GM12892 (cell line): Measurements from ENCODE around the gene TXNDC16.

Experiments
- POLR2A ChIP-seq: IDR thresholded peaks from 2 replicates; pipeline ENCODE4 v1.6.1; 2011; ENCODE audit warnings: low read depth, low read length, control low read depth
- POLR2AphosphoS5 ChIP-seq: IDR thresholded peaks from 2 replicates; pipeline ENCODE4 v1.6.1; 2011; ENCODE audit warnings: low read depth, low read length, control low read depth

GRCh38 chr14:52514046-52514811 is 38.1 kb downstream of the TXNDC16 start:
- TF ChIP-seq POLR2AphosphoS5 = no peak
- no peak for TF ChIP-seq POLR2A
